Measurements from ENCODE around the gene CRK. TPM values are rescaled to one million over a fixed set of nuclear protein-coding genes. Genes with fewer than 3 reads are reported as not detected.

CRK gene
- total RNA-seq, 1 experiment from 2014 or later = 57.9 TPM

- intact Hi-C loops (cut with micrococcal nuclease; ENCODE audit: unreplicated experiment) = no loop called here
- no peaks in the 10 kb centered on the region for H3K9me3 ChIP-seq (ENCODE audit: insufficient read depth, low read depth)
- peaks cover 11% of the 10 kb centered on the region for H3K79me2 ChIP-seq (ENCODE audit: low read depth)
- H3K36me3 ChIP-seq (ENCODE audit: low read depth) = no peaks in the 10 kb centered on the region
- H3K9me2 ChIP-seq (ENCODE audit: insufficient read depth) = no peaks in the 10 kb centered on the region
- BruUV-seq (replicated peaks) = no TSS peak
- H3K4me3 ChIP-seq = no peak overlapping the region
- no peaks in the 10 kb centered on the region for H3K27me3 ChIP-seq (ENCODE audit: insufficient read depth, low read depth)
- no peak overlapping the region for H3K27ac ChIP-seq
- H3F3A ChIP-seq (ENCODE audit: insufficient read depth, low read depth) = peaks cover 30% of the 10 kb centered on the region; the same call in 1 of the 2 replicates
- ChIA-PET CTCF (interaction anchor here (0.5 kb wide), 1 partner anchor 56 kb away, joined by 3 read pairs; no protein-coding TSS in a partner anchor), POLR2A (ENCODE audit: unreplicated experiment) (no interaction called here)
- H2AFZ ChIP-seq = no peak overlapping the region
- no peak overlapping the region for H3K4me2 ChIP-seq
- TF ChIP-seq CTCF (conservative IDR thresholded peaks at IDR 0.05) (no peak), EZH2 (IDR thresholded peaks at IDR 0.05; ENCODE audit: low read depth) (no peak)
- H4K20me1 ChIP-seq (ENCODE audit: insufficient read depth) = no peaks in the 10 kb centered on the region
- peak in 1 of 2 experiments; percentile 33 for DNase-seq
- H3K4me1 ChIP-seq (replicated peaks; ENCODE audit: insufficient read depth) = peaks cover 13% of the 10 kb centered on the region; the same call in 1 of the 2 replicates
These were observed 38.8 kb upstream of the CRK start for GRCh38 chr17:1494736-1495253.

- Histone ChIP-seq H3K79me2 (ENCODE audit: low read depth) (peaks cover 17% of the 10 kb centered on the region), H3K36me3 (ENCODE audit: low read depth) (no peaks in the 10 kb centered on the region), H3K4me1 (replicated peaks; ENCODE audit: insufficient read depth) (peaks cover 19% of the 10 kb centered on the region; the same call in 1 of the 2 replicates), H3K4me3 (no peak overlapping the region), H3K27ac (no peak overlapping the region), H3K4me2 (no peak overlapping the region), H2AFZ (no peak overlapping the region), H3K27me3 (ENCODE audit: insufficient read depth, low read depth) (no peaks in the 10 kb centered on the region), H4K20me1 (ENCODE audit: insufficient read depth) (no peaks in the 10 kb centered on the region), H3K9me2 (ENCODE audit: insufficient read depth) (no peaks in the 10 kb centered on the region), H3K9me3 (ENCODE audit: insufficient read depth, low read depth) (no peaks in the 10 kb centered on the region), H3F3A (ENCODE audit: insufficient read depth, low read depth) (peaks cover 36% of the 10 kb centered on the region; the same call in 1 of the 2 replicates)
- BruUV-seq (replicated peaks) = no TSS peak
- ChIA-PET CTCF (interaction anchor here (0.5 kb wide), 1 partner anchor 55 kb away, joined by 3 read pairs; no protein-coding TSS in a partner anchor), POLR2A (ENCODE audit: unreplicated experiment) (no interaction called here)
- intact Hi-C loops (cut with micrococcal nuclease; ENCODE audit: unreplicated experiment) = no loop called here
- no peak for TF ChIP-seq EZH2 (IDR thresholded peaks at IDR 0.05; ENCODE audit: low read depth)
- TF ChIP-seq CTCF (conservative IDR thresholded peaks at IDR 0.05) = no peak
- no peak for DNase-seq
These were observed 38.2 kb upstream of the CRK start for GRCh38 chr17:1494203-1494602.

- Histone ChIP-seq H3K27ac (no peak overlapping the region), H3K9me3 (ENCODE audit: insufficient read depth, low read depth) (no peaks in the 10 kb centered on the region), H2AFZ (no peak overlapping the region), H3K27me3 (ENCODE audit: insufficient read depth, low read depth) (no peaks in the 10 kb centered on the region), H3K4me1 (replicated peaks; ENCODE audit: insufficient read depth) (peaks cover 27% of the 10 kb centered on the region; the same call in 1 of the 2 replicates), H3K79me2 (ENCODE audit: low read depth) (peaks cover 24% of the 10 kb centered on the region), H3K4me3 (no peak overlapping the region), H3K9me2 (ENCODE audit: insufficient read depth) (no peaks in the 10 kb centered on the region), H3K4me2 (no peak overlapping the region), H4K20me1 (ENCODE audit: insufficient read depth) (no peaks in the 10 kb centered on the region), H3F3A (ENCODE audit: insufficient read depth, low read depth) (peaks cover 44% of the 10 kb centered on the region; the same call in 1 of the 2 replicates), H3K36me3 (ENCODE audit: low read depth) (no peaks in the 10 kb centered on the region)
- DNase-seq = no peak
- no peak for TF ChIP-seq EZH2 (IDR thresholded peaks at IDR 0.05; ENCODE audit: low read depth)
- no peak for TF ChIP-seq CTCF (conservative IDR thresholded peaks at IDR 0.05)
- intact Hi-C loops (cut with micrococcal nuclease; ENCODE audit: unreplicated experiment) = no loop called here
- ChIA-PET POLR2A (ENCODE audit: unreplicated experiment) (interaction anchor here (0.6 kb wide), 3 partner anchors 10 to 146 kb away, joined by 3 to 5 read pairs (median 3); no protein-coding TSS in a partner anchor), CTCF (no interaction called here)
- BruUV-seq (replicated peaks) = no TSS peak
These were observed 37.4 kb upstream of the CRK start for GRCh38 chr17:1493291-1493980.
